Suprapubic skin (tissue), 4 donors: Measurements from ENCODE around the gene SLC34A3. TPM values are rescaled to one million over a fixed set of nuclear protein-coding genes. Genes with fewer than 3 reads are reported as not detected.
A peak's percentile ranks its signal among the peaks of the same experiment; 100 is the strongest.

ENCODE experiments used
- DNase-seq, 2 donors: peaks; one replicate each; pipeline ENCODE4 v3.0.0-alpha.2; 2019; ENCODE audit warnings: low spot score in 2 of 2
- H3K27ac ChIP-seq: fragments of 200-600 bp; sonication (generic); one replicate; pipeline ENCODE4 v1.5.1; 2019
- H3K27me3 ChIP-seq: fragments of 200-600 bp; sonication (generic); one replicate; pipeline ENCODE4 v1.5.1; 2019
- H3K36me3 ChIP-seq: fragments of 200-600 bp; sonication (generic); one replicate; pipeline ENCODE4 v1.5.1; 2019
- H3K4me1 ChIP-seq: fragments of 200-600 bp; sonication (generic); one replicate; pipeline ENCODE4 v1.5.1; 2019
- H3K4me3 ChIP-seq: fragments of 200-600 bp; sonication (generic); one replicate; pipeline ENCODE4 v1.5.1; 2019; ENCODE audit warnings: mild to moderate bottlenecking
- H3K9me3 ChIP-seq: fragments of 200-600 bp; sonication (generic); one replicate; pipeline ENCODE4 v1.5.1; 2019
- EP300 ChIP-seq: sonication (generic); formaldehyde crosslinking; IDR thresholded peaks from one replicate; pipeline ENCODE4 v1.6.1; 2017; ENCODE audit warnings: antibody characterized with exemption
- POLR2A ChIP-seq, 2 donors: fragments of 450-650 bp; IDR thresholded peaks; one replicate each; pipeline ENCODE4 v1.6.1; 2017; ENCODE audit warnings: antibody characterized with exemption in 2 of 2, mild to moderate bottlenecking in 2 of 2, moderate library complexity in 2 of 2
- POLR2AphosphoS5 ChIP-seq, 3 donors: sonication (generic); formaldehyde crosslinking; IDR thresholded peaks; one replicate each; pipeline ENCODE4 v1.6.1; 2017; ENCODE audit warnings: antibody characterized with exemption in 3 of 3
- WGBS: methylation state at CpG from one replicate; pipeline ENCODE4 v1.1.5; 2018; 5-methylcytosine and 5-hydroxymethylcytosine counted together
- total RNA-seq, 4 donors: library from RNA; depleted of rRNA; stranded (reverse); fragments of >200 nt; gene quantifications; one replicate each; pipeline ENCODE4 v1.1.0, GENCODE V29; 2016
- TF ChIP-seq, protein P1 (sequence below), 2 donors: fragments of 200-600 bp in 1 of 2; fragments of 450-650 bp in 1 of 2; sonication (generic) in 1 of 2; IDR thresholded peaks; one replicate each; pipeline ENCODE4 v1.5.1; 2016 to 2019; ENCODE audit warnings: antibody characterized with exemption in 2 of 2, mild to moderate bottlenecking in 1 of 2, moderate library complexity in 1 of 2

Gene SLC34A3
- total RNA-seq, 4 donors from 2014 or later, result 0.34 TPM; not detected in 3

GRCh38 chr9:137272241-137273094 lies 41.8 kb downstream of the SLC34A3 start:
- peaks cover 29% of the 10 kb centered on the region for H3K36me3 ChIP-seq
- peak in 1 of 2 donors; percentile 60 for DNase-seq
- WGBS, result 90% methylated on average over 28 of the region's 39 CpGs
- H3K9me3 ChIP-seq, result no peaks in the 10 kb centered on the region
- H3K4me3 ChIP-seq, result no peak overlapping the region
- peak overlapping the region; percentile 15 for H3K27ac ChIP-seq
- peaks cover 80% of the 10 kb centered on the region for H3K4me1 ChIP-seq
- TF ChIP-seq POLR2A (IDR thresholded peaks at IDR 0.05), result no peak
- TF ChIP-seq EP300, result no peak
- TF ChIP-seq POLR2AphosphoS5 (IDR thresholded peaks at IDR 0.05), result no peak
- TF ChIP-seq, protein P1, sequence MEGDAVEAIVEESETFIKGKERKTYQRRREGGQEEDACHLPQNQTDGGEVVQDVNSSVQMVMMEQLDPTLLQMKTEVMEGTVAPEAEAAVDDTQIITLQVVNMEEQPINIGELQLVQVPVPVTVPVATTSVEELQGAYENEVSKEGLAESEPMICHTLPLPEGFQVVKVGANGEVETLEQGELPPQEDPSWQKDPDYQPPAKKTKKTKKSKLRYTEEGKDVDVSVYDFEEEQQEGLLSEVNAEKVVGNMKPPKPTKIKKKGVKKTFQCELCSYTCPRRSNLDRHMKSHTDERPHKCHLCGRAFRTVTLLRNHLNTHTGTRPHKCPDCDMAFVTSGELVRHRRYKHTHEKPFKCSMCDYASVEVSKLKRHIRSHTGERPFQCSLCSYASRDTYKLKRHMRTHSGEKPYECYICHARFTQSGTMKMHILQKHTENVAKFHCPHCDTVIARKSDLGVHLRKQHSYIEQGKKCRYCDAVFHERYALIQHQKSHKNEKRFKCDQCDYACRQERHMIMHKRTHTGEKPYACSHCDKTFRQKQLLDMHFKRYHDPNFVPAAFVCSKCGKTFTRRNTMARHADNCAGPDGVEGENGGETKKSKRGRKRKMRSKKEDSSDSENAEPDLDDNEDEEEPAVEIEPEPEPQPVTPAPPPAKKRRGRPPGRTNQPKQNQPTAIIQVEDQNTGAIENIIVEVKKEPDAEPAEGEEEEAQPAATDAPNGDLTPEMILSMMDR (IDR thresholded peaks at IDR 0.05), result no peak
- H3K27me3 ChIP-seq, result peaks cover 2% of the 10 kb centered on the region

DNA sequence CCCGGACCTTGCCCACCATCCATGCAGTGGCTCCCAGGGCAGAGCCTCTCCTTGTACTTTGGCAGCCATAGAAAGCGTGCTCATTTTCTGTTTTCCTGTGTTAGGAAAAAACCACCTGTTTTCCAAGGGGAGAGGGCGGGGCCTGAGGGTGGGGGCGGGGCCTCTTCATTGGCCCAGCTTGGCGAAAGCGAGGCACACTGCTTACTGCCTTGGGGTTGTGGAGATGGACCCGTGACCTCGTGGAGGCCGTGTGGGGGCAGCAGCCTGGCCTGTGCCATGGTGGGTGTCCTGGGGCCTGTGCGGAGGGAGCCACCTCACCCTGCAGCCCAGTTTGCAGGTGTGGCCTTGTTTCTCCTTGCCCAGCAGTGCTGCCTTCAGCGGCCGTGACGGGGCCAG lies 42.4 kb downstream of the SLC34A3 start:
- Histone ChIP-seq H3K27me3 (peaks cover 8% of the 10 kb centered on the region), H3K4me3 (no peak overlapping the region), H3K4me1 (peaks cover 83% of the 10 kb centered on the region), H3K9me3 (no peaks in the 10 kb centered on the region), H3K27ac (no peak overlapping the region), H3K36me3 (peaks cover 25% of the 10 kb centered on the region)
- no peak for DNase-seq
- TF ChIP-seq, protein P1 (IDR thresholded peaks at IDR 0.05), result no peak
- TF ChIP-seq POLR2A (IDR thresholded peaks at IDR 0.05) (no peak), EP300 (no peak), POLR2AphosphoS5 (IDR thresholded peaks at IDR 0.05) (no peak)
- WGBS, result 82% methylated on average over 11 of the region's 13 CpGs

DNA sequence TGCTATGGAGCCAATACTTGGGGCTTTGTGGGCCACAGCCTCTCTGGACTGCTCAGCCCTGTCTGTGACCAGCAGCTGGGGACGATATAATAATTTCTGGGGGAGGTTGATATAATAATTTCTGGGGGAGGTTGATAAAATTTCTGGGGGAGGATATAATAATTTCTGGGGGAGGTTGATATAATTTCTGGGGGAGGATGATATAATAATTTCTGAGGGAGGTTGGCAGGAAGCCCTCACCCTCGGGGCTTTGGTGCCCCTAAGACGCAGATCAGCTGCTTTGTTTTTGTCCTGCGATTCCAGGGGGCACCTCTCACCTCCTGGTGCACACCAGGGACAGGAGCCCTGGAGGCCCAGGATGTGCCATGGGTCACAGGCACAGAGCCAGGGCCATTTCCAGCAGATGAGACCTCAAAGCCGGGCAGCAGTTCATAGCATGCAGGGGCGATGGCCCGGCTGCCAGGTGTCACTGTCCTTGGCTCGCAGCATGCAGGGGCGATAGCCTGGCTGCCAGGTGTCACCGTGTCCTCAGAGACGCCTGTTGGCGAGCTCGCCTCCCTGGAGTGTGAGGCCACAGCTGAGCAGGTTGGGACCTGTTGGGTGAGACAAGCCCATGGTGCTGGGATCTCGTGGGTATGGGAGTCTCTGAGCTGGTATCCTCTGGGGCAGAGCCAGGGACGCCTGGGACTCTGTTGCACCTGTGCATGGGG lies 43.1 kb downstream of the SLC34A3 start:
- Histone ChIP-seq H3K27ac (peak overlapping the region; percentile 74), H3K27me3 (peaks cover 15% of the 10 kb centered on the region), H3K4me3 (no peak overlapping the region), H3K9me3 (no peaks in the 10 kb centered on the region), H3K36me3 (peaks cover 21% of the 10 kb centered on the region), H3K4me1 (peaks cover 86% of the 10 kb centered on the region)
- DNase-seq, result peak in 1 of 2 donors; percentile 67
- 55% methylated on average over 5 of the region's 15 CpGs for WGBS
- TF ChIP-seq POLR2A (IDR thresholded peaks at IDR 0.05) (no peak), POLR2AphosphoS5 (IDR thresholded peaks at IDR 0.05) (no peak), EP300 (no peak)
- TF ChIP-seq, protein P1 (IDR thresholded peaks at IDR 0.05), result no peak

DNA sequence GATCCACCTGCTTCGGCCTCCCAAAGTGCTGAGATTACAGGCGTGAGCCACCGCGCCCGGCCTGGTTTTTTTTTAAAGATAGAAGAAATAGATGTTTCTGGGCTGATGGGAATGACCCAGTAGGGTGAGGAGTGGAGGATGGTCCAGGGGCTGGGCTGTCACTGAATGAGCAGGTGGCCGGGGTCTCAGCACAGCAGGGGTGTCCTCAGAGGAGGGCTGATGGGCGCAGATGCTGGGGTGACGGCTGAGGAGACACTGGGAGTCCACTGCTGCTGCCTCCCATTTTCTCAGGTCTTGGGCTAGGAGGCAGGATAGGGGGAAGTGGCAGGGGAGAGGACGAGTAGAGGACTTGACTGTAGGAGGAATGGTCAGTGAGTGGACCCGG lies 44.5 kb downstream of the SLC34A3 start:
- peak in 1 of 2 donors; percentile 62 for DNase-seq
- Histone ChIP-seq H3K9me3 (no peaks in the 10 kb centered on the region), H3K36me3 (peaks cover 15% of the 10 kb centered on the region), H3K4me1 (peaks cover 78% of the 10 kb centered on the region), H3K27ac (no peak overlapping the region), H3K27me3 (peaks cover 29% of the 10 kb centered on the region), H3K4me3 (no peak overlapping the region)
- TF ChIP-seq, protein P1 (IDR thresholded peaks at IDR 0.05), result no peak
- no peak for TF ChIP-seq POLR2A (IDR thresholded peaks at IDR 0.05)
- TF ChIP-seq EP300, result no peak
- TF ChIP-seq POLR2AphosphoS5 (IDR thresholded peaks at IDR 0.05), result no peak
- WGBS, result 84% methylated on average over 10 of the region's 10 CpGs
